Tongue (tissue), 2 donors: ENCODE data around the gene EFNA1. TPM values are rescaled to one million over a fixed set of nuclear protein-coding genes. Genes with fewer than 3 reads are reported as not detected.
"Not testable (repeated sequence)": the region's sequence is repeated elsewhere in the genome, so short reads cannot be mapped to it uniquely, and the experiment has no call there.

Experiments used
- DNase-seq: peaks from one replicate; pipeline ENCODE4 v3.0.0-alpha.2; 2015
- total RNA-seq: library from RNA; depleted of rRNA; stranded (reverse); fragments of >200 nt; gene quantifications from one replicate; pipeline ENCODE4 v1.2.3, GENCODE V29; 2014

EFNA1 gene
- total RNA-seq, 1 donor from 2014 or later, result 25.4 TPM

GRCh38 chr1:155145491-155145890 is 17.8 kb downstream of the EFNA1 start:
- DNase-seq, result no peak

GRCh38 chr1:155155996-155156643 is 28.4 kb downstream of the EFNA1 start:
- not testable (repeated sequence) for DNase-seq

GRCh38 chr1:155158991-155159390 is 31.3 kb downstream of the EFNA1 start:
- DNase-seq, result no peak

- DNase-seq, result no peak
These were observed 32.5 kb downstream of the EFNA1 start for GRCh38 chr1:155160128-155160527.

- DNase-seq, result not testable (repeated sequence)
These were observed 35.0 kb downstream of the EFNA1 start for GRCh38 chr1:155162631-155163030.

- DNase-seq, result not testable (repeated sequence)
These were observed 36.1 kb downstream of the EFNA1 start for GRCh38 chr1:155163785-155164184.

GRCh38 chr1:155164625-155165024 is 36.9 kb downstream of the EFNA1 start:
- not testable (repeated sequence) for DNase-seq

- DNase-seq, result no peak
These were observed 38.4 kb downstream of the EFNA1 start for GRCh38 chr1:155166051-155166470.

GRCh38 chr1:155166471-155167165 is 38.9 kb downstream of the EFNA1 start:
- peak; percentile 54 for DNase-seq

- DNase-seq, result peak; percentile 90
These were observed 39.8 kb downstream of the EFNA1 start for GRCh38 chr1:155167166-155168104.

GRCh38 chr1:155168105-155168445 is 40.4 kb downstream of the EFNA1 start:
- not testable (repeated sequence) for DNase-seq

GRCh38 chr1:155168456-155169210 is 41.0 kb downstream of the EFNA1 start:
- DNase-seq, result no peak

- no peak for DNase-seq
These were observed 41.9 kb downstream of the EFNA1 start for GRCh38 chr1:155169541-155169940.

GRCh38 chr1:155170101-155170785 is 42.6 kb downstream of the EFNA1 start:
- no peak for DNase-seq

GRCh38 chr1:155170806-155171205 is 43.1 kb downstream of the EFNA1 start:
- DNase-seq, result no peak

- DNase-seq, result no peak
These were observed 44.4 kb downstream of the EFNA1 start for GRCh38 chr1:155171836-155172731.

- peak; percentile 98 for DNase-seq
These were observed 45.2 kb downstream of the EFNA1 start, which contains the start of gene KRTCAP2 for GRCh38 chr1:155172732-155173477. Gene KRTCAP2 (minus strand): TSS chr1:155173304. CDS start chr1:155173224, 80 bp downstream.

GRCh38 chr1:155173478-155174323 is 46.0 kb downstream of the EFNA1 start, which contains the start of gene TRIM46:
Gene TRIM46 (plus strand): TSS chr1:155173849. CDS start chr1:155173967, 118 bp downstream.
- peak; percentile 41 for DNase-seq
